ENCODE results near the gene CTNNA3. TPM values are rescaled to one million over a fixed set of nuclear protein-coding genes. Genes with fewer than 3 reads are reported as not detected.
A peak's percentile ranks its signal among the peaks of the same experiment; 100 is the strongest.
"Not testable (repeated sequence)": the region's sequence is repeated elsewhere in the genome, so short reads cannot be mapped to it uniquely, and the experiment has no call there.

Gene CTNNA3
- total and polyA plus RNA-seq, 7 donors = under 0.01 to 4.6 (median 2.4) TPM; not detected in 1

DNA sequence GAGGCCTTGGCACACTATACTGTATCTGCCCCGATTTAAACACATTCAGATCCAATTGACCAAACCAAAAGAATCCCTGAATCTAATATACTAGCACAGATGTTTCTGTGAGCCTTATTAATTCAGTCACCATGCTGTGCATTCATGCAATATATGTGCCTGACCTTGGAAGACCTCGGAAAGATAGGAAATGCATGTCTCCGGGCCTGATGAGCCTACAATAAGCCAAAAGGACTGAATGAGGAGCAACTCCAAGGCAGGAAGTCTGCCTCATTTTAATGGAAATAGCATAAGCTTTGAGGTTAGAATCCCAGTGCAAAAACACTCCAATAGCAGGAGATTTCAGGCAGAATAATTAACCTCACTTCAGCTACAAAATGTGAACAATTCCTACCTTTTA, 453.5 kb downstream of the CTNNA3 start:
- intact Hi-C loops (cut with DNase I) = no loop called here
- H3K27me3 ChIP-seq = no peaks in the 10 kb centered on the region
- WGBS, 2 donors = 47 to 78% methylated on average over 3 of the region's 3 CpGs
- H3K9me3 ChIP-seq = no peaks in the 10 kb centered on the region
- no peak for DNase-seq
- no peak overlapping the region for H3K27ac ChIP-seq
- peaks cover 0 to 10% (median 3%) of the 10 kb centered on the region in 4 donors for H3K4me1 ChIP-seq
- TF ChIP-seq POLR2A (IDR thresholded peaks at IDR 0.05) = no peak
- TF ChIP-seq EP300 (IDR thresholded peaks at IDR 0.05) = no peak
- TF ChIP-seq, protein P1, sequence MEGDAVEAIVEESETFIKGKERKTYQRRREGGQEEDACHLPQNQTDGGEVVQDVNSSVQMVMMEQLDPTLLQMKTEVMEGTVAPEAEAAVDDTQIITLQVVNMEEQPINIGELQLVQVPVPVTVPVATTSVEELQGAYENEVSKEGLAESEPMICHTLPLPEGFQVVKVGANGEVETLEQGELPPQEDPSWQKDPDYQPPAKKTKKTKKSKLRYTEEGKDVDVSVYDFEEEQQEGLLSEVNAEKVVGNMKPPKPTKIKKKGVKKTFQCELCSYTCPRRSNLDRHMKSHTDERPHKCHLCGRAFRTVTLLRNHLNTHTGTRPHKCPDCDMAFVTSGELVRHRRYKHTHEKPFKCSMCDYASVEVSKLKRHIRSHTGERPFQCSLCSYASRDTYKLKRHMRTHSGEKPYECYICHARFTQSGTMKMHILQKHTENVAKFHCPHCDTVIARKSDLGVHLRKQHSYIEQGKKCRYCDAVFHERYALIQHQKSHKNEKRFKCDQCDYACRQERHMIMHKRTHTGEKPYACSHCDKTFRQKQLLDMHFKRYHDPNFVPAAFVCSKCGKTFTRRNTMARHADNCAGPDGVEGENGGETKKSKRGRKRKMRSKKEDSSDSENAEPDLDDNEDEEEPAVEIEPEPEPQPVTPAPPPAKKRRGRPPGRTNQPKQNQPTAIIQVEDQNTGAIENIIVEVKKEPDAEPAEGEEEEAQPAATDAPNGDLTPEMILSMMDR (IDR thresholded peaks at IDR 0.05) = no peak
- no peak for TF ChIP-seq POLR2AphosphoS5 (IDR thresholded peaks at IDR 0.05)
- H3K4me3 ChIP-seq = no peak overlapping the region
- H3K36me3 ChIP-seq = no peaks in the 10 kb centered on the region

DNA sequence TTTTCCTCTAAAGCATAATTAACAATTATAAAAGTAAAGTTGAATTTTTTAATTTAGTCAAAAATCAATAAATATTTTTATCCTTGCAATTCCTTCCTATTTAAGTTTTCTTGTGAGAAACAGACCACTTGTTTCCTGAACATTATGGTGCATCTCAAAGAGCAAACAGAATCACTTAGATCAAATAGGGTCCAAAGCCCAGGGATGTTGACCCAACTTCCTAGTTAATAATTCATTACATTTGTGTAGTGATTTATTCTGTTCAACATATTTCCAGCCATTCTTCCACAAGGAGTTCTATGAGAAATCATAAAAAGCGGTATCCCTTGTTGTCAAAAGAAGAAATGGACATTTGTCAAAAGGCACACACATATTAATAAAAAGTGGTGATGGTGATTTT, 454.5 kb downstream of the CTNNA3 start:
- 0 to 52% methylated on average over 1 of the region's 1 CpG for WGBS, 2 donors

DNA sequence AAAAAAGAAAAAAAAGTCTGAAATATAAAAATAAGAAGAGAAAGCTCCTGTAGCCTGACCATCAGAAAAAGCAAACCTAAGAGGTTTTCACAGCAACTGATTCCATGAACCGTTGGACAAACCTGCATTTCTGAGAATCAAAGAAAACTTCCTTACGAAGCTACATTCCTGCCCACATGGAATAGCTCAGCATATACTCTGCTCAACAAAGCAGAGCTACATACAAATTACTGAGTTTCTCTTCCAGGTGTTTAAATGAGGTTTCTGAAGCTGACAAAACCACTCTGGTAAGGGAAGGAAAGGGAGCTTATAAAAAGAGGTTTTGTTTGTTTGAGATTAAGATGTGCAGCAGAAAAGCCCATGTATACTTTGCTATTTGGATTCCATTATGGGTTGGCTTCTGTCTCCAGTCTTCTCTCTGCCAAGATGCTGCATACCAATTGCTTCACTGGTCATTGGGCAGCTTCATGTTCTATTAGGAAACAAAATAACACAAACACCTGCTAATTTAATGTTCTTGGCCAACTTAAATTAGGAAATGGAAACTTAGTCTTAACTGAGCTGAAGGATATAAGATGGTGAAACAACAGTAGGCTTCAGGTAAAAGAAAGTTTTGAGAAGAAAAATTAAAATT, 456.0 kb downstream of the CTNNA3 start:
- no peak overlapping the region for H3K27ac ChIP-seq
- WGBS, 2 donors = 67 to 83% methylated on average over 2 of the region's 2 CpGs
- no peaks in the 10 kb centered on the region for H3K9me3 ChIP-seq
- H3K27me3 ChIP-seq = no peaks in the 10 kb centered on the region
- H3K4me1 ChIP-seq = peaks cover 0 to 10% (median 3%) of the 10 kb centered on the region in 4 donors
- intact Hi-C loops (cut with DNase I) = no loop called here
- DNase-seq = no peak
- H3K4me3 ChIP-seq = no peak overlapping the region
- TF ChIP-seq, protein P1 (IDR thresholded peaks at IDR 0.05) = no peak
- TF ChIP-seq POLR2A (IDR thresholded peaks at IDR 0.05) = no peak
- no peak for TF ChIP-seq POLR2AphosphoS5 (IDR thresholded peaks at IDR 0.05)
- TF ChIP-seq EP300 (IDR thresholded peaks at IDR 0.05) = no peak
- no peaks in the 10 kb centered on the region for H3K36me3 ChIP-seq

More for the DNA sequence above, 454.5 kb downstream of the CTNNA3 start:
- Histone ChIP-seq H3K27me3 (no peaks in the 10 kb centered on the region), H3K27ac (no peak overlapping the region), H3K4me3 (no peak overlapping the region), H3K36me3 (no peaks in the 10 kb centered on the region), H3K9me3 (no peaks in the 10 kb centered on the region), H3K4me1 (peaks cover 0 to 10% (median 3%) of the 10 kb centered on the region in 4 donors)
- TF ChIP-seq, protein P1 (IDR thresholded peaks at IDR 0.05) = no peak
- TF ChIP-seq POLR2AphosphoS5 (IDR thresholded peaks at IDR 0.05) (no peak), EP300 (IDR thresholded peaks at IDR 0.05) (no peak), POLR2A (IDR thresholded peaks at IDR 0.05) (no peak)
- DNase-seq = no peak
- intact Hi-C loops (cut with DNase I) = no loop called here

DNA sequence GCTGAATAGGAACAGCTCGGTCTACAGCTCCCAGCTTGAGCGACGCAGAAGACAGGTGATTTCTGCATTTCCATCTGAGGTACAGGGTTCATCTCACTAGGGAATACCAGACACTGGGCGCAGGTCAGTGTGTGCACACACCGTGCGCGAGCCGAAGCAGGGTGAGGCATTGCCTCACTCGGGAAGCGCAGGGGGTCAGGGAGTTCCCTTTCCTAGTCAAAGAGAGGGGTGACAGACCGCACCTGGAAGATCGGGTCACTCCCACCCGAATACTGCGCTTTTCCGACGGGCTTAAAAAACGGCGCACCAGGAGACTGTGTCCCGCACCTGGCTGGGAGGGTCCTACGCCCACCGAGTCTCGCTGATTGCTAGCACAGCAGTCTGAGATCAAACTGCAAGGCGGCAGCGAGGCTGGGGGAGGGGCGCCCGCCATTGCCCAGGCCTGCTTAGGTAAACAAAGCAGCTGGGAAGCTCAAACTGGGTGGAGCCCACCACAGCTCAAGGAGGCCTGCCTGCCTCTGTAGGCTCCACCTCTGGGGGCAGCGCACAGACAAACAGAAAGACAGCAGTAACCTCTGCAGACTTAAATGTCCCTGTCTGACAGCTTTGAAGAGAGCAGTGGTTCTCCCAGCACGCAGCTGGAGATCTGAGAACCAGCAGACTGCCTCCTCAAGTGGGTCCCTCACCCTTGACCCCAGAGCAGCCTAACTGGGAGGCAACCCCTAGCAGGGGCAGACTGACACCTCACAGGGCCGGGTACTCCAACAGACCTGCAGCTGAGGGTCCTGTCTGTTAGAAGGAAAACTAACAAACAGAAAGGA, 465.1 kb downstream of the CTNNA3 start:
- H3K4me1 ChIP-seq; H3K9me3 ChIP-seq; H3K27ac ChIP-seq; DNase-seq; intact Hi-C loops (cut with DNase I); H3K27me3 ChIP-seq; H3K36me3 ChIP-seq: not testable (repeated sequence)
- peak overlapping the region in 3 of 4 donors; percentile 16 to 35 (median 18) for H3K4me3 ChIP-seq
- 9 to 17% methylated on average over 29 of the region's 29 CpGs for WGBS, 2 donors

DNA sequence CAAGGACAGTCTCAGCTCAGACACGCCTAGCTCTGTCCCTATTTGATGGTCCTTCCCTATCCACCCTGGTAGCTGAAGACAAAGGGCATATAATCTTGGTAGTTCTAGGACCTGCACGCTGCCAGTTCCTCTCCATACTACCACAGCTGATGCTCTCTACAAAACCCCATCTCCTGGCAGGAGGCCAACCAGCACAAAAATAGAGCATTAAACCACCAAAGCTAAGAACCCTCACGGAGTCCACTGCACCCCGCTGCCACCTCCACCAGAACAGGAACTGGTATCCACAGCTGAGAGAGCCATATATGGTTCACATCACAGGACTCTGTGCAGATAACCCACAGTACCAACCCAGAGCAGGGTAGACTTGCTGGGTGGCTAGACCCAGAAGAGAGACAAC, 470.8 kb downstream of the CTNNA3 start:
- TF ChIP-seq POLR2A (IDR thresholded peaks at IDR 0.05) (no peak), EP300 (IDR thresholded peaks at IDR 0.05) (no peak), POLR2AphosphoS5 (IDR thresholded peaks at IDR 0.05) (no peak)
- TF ChIP-seq, protein P1 (IDR thresholded peaks at IDR 0.05) = no peak
- H3K4me1 ChIP-seq = no peaks in the 10 kb centered on the region
- 69 to 79% methylated on average over 4 of the region's 4 CpGs for WGBS, 2 donors
- no peak for DNase-seq
- H3K4me3 ChIP-seq = no peak overlapping the region
- no peaks in the 10 kb centered on the region for H3K36me3 ChIP-seq
- intact Hi-C loops (cut with DNase I) = no loop called here
- no peaks in the 10 kb centered on the region for H3K27me3 ChIP-seq
- no peak overlapping the region for H3K27ac ChIP-seq
- H3K9me3 ChIP-seq = no peaks in the 10 kb centered on the region
